ENCODE measurements around the gene IFT122.

DNA sequence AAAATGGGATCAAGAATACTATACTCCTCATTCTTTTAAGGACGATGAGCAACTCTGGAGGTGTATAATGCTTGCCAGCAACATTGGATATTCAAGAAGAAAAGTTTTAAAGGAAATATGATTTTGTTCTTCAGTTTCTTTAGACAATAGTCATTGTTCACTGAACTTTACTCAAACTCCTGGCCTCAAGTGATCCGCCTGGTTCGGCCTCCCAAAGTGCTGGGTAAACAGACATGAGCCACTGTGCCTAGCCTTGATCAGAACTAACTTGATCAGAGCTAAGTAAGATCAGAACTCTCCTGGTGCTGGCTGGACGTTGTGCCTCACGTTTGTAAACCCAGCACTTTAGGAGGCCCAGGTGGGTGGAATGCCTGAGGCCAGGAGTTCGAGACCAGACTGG is 24.2 kb upstream of the IFT122 start:
- TF ChIP-seq, protein P1, sequence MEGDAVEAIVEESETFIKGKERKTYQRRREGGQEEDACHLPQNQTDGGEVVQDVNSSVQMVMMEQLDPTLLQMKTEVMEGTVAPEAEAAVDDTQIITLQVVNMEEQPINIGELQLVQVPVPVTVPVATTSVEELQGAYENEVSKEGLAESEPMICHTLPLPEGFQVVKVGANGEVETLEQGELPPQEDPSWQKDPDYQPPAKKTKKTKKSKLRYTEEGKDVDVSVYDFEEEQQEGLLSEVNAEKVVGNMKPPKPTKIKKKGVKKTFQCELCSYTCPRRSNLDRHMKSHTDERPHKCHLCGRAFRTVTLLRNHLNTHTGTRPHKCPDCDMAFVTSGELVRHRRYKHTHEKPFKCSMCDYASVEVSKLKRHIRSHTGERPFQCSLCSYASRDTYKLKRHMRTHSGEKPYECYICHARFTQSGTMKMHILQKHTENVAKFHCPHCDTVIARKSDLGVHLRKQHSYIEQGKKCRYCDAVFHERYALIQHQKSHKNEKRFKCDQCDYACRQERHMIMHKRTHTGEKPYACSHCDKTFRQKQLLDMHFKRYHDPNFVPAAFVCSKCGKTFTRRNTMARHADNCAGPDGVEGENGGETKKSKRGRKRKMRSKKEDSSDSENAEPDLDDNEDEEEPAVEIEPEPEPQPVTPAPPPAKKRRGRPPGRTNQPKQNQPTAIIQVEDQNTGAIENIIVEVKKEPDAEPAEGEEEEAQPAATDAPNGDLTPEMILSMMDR (conservative IDR thresholded peaks at IDR 0.05; ENCODE audit: low read length): no peak
- TF ChIP-seq EZH2phosphoT487 (IDR thresholded peaks at IDR 0.05; ENCODE audit: borderline replicate concordance, low read depth, low read length): no peak
